ENCODE measurements around the gene SLC25A20.
A peak's percentile ranks its signal among the peaks of the same experiment; 100 is the strongest.
"Not testable (repeated sequence)": the region's sequence is repeated elsewhere in the genome, so short reads cannot be mapped to it uniquely, and the experiment has no call there.

Gene SLC25A20

GRCh38 chr3:48847053-48847503 is 51.6 kb downstream of the SLC25A20 start:
- peak; percentile 22 to 48 for DNase-seq (ENCODE audit: low read depth in 2 of 2)

GRCh38 chr3:48845170-48845569 is 53.5 kb downstream of the SLC25A20 start:
- no peak for DNase-seq (ENCODE audit: low read depth in 2 of 2)

GRCh38 chr3:48837163-48837562 is 61.5 kb downstream of the SLC25A20 start:
- no peak for DNase-seq (ENCODE audit: low read depth in 2 of 2)

- DNase-seq (ENCODE audit: low read depth in 2 of 2), result no peak
Observed at GRCh38 chr3:48835650-48836366, 62.9 kb downstream of the SLC25A20 start.

GRCh38 chr3:48832684-48833083 is 66.0 kb downstream of the SLC25A20 start:
- DNase-seq (ENCODE audit: low read depth in 2 of 2), result no peak

GRCh38 chr3:48830715-48831114 is 68.0 kb downstream of the SLC25A20 start:
- DNase-seq (ENCODE audit: low read depth in 2 of 2), result no peak

GRCh38 chr3:48829525-48829924 is 69.2 kb downstream of the SLC25A20 start:
- not testable (repeated sequence) for DNase-seq (ENCODE audit: low read depth in 2 of 2)

- not testable (repeated sequence) for DNase-seq (ENCODE audit: low read depth in 2 of 2)
Observed at GRCh38 chr3:48827874-48828273, 70.8 kb downstream of the SLC25A20 start.

GRCh38 chr3:48826451-48826850 is 72.2 kb downstream of the SLC25A20 start:
- DNase-seq (ENCODE audit: low read depth in 2 of 2), result no peak

GRCh38 chr3:48820612-48821324 is 77.9 kb downstream of the SLC25A20 start:
- no peak for DNase-seq (ENCODE audit: low read depth in 2 of 2)

- DNase-seq (ENCODE audit: low read depth in 2 of 2), result no peak
Observed at GRCh38 chr3:48819234-48820221, 79.2 kb downstream of the SLC25A20 start.

GRCh38 chr3:48811524-48811923 is 87.2 kb downstream of the SLC25A20 start:
- DNase-seq (ENCODE audit: low read depth in 2 of 2), result no peak
